ENCODE measurements around the gene RASAL1. TPM values are rescaled to one million over a fixed set of nuclear protein-coding genes. Genes with fewer than 3 reads are reported as not detected.
A peak's percentile ranks its signal among the peaks of the same experiment; 100 is the strongest.

RASAL1 gene
- total RNA-seq, 2 donors from 2014 or later, result 1.0 to 21.3 TPM

DNA sequence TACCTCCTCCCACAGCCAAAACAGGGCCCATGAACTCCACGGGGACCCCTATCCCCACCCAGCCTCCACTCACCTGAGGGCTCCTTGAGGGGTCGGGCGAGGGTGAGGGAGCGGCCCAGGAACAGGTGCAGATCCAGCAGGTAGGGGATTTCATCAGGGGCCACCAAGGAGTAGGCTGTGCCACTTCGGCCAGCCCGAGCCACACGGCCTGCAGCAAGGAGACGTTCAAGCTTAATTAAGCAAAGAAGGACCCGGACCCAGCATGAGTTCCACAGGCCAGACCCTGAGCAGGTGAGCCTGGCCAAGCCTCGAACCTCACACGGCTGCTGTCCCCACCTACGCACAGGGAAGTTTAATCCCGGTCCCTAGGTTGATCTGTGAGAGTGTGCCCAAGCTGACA lies 34.1 kb upstream of the RASAL1 start:
- H3K27ac Mint-ChIP-seq, result no peak overlapping the region
- no peak overlapping the region for H3K4me3 Mint-ChIP-seq
- no peak for ATAC-seq (replicated peaks)
- H3K36me3 Mint-ChIP-seq (ENCODE audit: low read depth), result peaks cover 95% of the 10 kb centered on the region
- H3K9me3 Mint-ChIP-seq, result no peaks in the 10 kb centered on the region
- H3K27me3 Mint-ChIP-seq, result no peaks in the 10 kb centered on the region
- no peaks in the 10 kb centered on the region for H3K4me1 Mint-ChIP-seq

DNA sequence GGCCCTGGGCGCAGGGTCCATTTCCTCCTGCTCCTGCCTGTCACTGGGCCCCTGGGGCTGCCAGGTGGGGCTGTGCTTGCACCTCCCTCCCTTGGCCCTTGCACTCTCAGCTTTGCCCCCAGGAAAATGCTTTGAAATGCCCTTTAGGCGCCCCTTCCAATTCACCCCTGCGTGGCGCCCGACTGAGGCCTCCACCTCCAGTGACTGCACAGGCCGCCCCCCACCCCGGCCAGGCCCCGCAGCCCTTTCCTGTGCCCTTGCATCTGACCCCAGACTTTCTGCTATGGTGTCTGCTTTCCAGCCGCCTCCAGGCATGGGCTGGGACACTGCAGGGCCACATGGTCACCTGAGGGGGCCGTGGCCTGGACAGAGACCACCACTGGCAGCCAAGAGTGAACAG lies 32.3 kb upstream of the RASAL1 start:
- H3K36me3 Mint-ChIP-seq (ENCODE audit: low read depth), result peaks cover 95% of the 10 kb centered on the region

DNA sequence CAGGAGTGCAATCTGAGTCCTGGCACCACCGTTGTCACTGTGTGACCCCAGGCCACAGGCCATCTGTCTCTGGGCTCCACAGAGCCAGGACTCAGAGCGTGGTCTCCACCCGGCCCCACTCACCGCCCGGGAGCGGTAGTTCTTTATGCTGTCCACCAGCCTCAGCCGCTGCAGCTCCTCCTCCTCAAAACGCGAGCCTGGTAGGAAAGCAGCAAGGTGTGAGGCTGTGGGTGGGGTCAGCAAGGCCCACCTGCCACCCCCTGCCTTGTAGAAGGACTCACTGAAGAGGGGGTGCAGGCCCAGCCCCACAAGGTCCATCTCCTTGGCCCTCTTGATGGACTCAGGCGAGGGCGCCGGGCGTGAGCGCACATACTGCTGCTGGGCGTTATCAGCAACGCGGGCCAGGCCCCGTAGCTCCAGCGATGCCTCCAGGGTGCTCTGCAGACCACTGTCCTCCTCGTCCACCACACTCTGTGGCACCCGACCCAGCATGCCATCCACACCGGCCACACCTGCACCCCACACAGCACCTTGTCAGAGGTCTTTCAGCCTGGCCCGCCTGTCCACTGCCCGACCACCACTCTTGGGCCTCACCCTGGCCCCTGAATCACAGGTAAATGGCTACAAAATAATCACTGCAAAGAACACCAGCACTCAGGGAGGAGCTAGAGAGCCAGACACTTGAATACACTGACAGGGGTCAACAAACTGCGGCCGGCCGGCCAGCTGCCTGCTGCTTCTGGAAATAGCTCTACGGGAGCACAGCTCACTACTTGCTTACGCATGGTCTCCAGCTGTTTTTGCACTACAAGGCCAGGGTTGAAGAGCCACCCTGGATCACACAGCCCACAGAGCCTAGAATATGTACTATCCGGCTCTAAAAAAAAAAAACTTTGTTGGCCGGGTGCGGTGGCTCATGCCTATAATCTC lies 30.2 kb upstream of the RASAL1 start:
- Mint-ChIP-seq H3K36me3 (ENCODE audit: low read depth) (peaks cover 95% of the 10 kb centered on the region), H3K4me3 (no peak overlapping the region), H3K9me3 (no peaks in the 10 kb centered on the region), H3K27me3 (no peaks in the 10 kb centered on the region), H3K4me1 (no peaks in the 10 kb centered on the region), H3K27ac (no peak overlapping the region)
- ATAC-seq (replicated peaks), result no peak

More for the DNA sequence above, 32.3 kb upstream of the RASAL1 start:
- no peak for ATAC-seq (replicated peaks)
- Mint-ChIP-seq H3K9me3 (no peaks in the 10 kb centered on the region), H3K27ac (no peak overlapping the region), H3K27me3 (no peaks in the 10 kb centered on the region), H3K4me1 (no peaks in the 10 kb centered on the region), H3K4me3 (no peak overlapping the region)

DNA sequence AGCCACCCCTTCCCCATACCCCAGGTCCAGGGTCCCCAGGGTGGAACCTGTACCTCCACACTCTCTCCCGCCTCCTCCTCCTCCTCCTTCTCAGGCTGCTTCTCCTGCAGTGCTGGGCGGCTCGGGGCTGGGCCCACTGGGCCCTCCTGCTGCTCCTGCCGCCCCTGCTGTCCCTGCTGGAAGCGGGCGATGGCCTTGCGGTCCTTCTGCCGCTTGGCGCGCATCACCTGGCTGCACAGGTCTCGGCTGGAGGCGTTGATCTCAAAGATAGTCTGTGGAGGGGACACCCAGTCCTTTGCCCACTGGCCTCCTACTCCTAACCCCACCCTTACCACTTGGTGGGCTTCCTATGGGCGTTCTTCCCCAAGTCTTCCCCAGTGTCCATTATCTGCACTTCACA lies 28.5 kb upstream of the RASAL1 start:
- Mint-ChIP-seq H3K4me3 (no peak overlapping the region), H3K36me3 (ENCODE audit: low read depth) (peaks cover 95% of the 10 kb centered on the region), H3K4me1 (no peaks in the 10 kb centered on the region), H3K27me3 (no peaks in the 10 kb centered on the region), H3K9me3 (no peaks in the 10 kb centered on the region), H3K27ac (no peak overlapping the region)
- ATAC-seq (replicated peaks), result no peak

DNA sequence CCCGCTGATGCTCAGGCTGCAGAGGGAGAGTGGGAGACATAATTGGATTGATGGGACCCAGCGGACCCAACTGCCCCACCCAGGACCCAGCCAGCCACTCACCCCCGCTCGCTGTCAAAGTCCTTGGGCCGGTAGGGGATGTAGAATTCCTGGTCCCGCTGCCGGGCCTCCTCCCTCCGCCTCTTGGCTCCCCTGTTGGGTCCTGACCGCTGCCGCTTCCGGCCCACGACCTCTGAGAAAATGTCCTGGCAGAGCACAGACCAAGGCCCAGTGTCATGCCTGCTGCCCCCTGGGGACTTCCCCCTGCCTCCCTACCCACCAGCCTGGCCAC lies 27.4 kb upstream of the RASAL1 start:
- Mint-ChIP-seq H3K36me3 (ENCODE audit: low read depth) (peaks cover 95% of the 10 kb centered on the region), H3K4me1 (no peaks in the 10 kb centered on the region), H3K27me3 (no peaks in the 10 kb centered on the region)

DNA sequence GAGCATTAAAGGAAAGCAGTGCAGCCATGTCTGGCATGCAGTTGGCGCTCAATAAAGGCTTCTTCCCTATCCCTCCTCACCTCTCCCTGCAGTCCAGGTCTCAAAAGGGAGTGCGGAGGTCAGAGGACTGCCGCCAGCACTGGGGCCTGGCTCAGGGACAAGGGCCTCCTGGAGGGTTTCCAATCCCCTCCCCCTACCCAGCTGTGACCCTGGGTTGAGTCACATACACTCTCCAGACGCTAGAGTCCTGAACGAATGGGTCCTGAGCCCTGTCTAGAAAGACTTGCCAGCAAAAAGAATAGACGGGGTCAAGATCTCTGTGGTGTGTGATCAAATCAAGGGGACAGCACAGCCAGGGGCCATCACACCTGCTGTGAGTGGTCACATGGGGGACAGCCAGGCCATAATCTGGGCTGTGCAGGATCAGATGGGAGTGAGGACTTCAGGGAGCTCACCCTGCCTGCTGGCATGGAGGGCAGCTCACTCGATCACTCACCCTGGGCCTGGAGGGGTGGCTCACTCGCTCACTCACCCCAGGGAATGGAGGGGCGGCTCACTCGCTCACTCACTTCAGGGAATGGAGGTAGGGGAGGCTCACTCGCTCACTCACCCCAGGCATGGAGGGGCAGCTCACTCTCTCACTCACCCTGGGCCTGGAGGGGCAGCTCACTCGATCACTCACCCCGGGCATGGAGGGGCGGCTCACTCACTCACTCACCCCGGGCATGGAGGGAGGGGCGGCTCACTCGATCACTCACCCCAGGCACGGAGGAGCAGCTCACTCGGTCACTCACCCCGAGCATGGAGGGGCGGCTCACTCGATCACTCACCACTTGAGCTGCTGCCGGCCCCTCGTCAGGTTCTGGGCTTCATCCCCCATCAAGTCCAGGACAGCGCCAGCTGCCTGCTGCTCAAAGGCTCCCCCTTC lies 26.8 kb upstream of the RASAL1 start:
- H3K4me3 Mint-ChIP-seq, result no peak overlapping the region
- peaks cover 98% of the 10 kb centered on the region for H3K36me3 Mint-ChIP-seq (ENCODE audit: low read depth)
- H3K4me1 Mint-ChIP-seq, result no peaks in the 10 kb centered on the region
- H3K27ac Mint-ChIP-seq, result no peak overlapping the region
- no peaks in the 10 kb centered on the region for H3K9me3 Mint-ChIP-seq
- H3K27me3 Mint-ChIP-seq, result no peaks in the 10 kb centered on the region
- ATAC-seq (replicated peaks), result no peak

More for the DNA sequence above, 27.4 kb upstream of the RASAL1 start:
- no peaks in the 10 kb centered on the region for H3K9me3 Mint-ChIP-seq
- ATAC-seq (replicated peaks), result no peak
- no peak overlapping the region for H3K27ac Mint-ChIP-seq
- no peak overlapping the region for H3K4me3 Mint-ChIP-seq

DNA sequence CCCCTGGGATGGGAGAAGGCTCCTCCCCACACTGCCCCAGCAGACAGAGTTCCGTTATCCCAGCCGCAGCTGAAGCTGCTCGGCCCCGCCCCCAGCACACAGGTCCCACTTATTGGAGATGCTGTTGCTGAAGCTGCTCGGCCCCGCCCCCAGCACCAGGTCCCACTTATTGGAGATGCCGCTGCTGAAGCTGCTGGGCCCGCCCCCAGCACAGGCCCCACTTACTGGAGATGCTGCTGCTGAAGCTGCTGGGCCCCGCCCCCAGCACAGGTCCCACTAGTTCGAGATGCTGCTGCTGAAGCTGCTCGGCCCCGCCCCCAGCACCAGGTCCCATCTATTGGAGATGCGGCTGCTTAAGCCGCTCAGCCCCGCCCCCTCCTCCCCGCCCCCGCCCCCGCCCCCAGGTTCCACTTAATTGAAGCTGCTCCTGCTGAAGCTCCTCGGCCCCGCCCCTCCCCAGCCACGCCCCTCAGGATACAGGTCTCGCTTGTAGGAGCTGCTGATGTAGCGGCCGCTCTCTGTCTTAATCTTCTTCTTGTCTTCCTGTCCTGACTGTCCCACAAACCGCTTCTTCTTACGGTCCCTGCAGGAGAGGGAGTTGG lies 26.0 kb upstream of the RASAL1 start:
- H3K9me3 Mint-ChIP-seq, result no peaks in the 10 kb centered on the region
- H3K4me3 Mint-ChIP-seq, result no peak overlapping the region
- H3K4me1 Mint-ChIP-seq, result no peaks in the 10 kb centered on the region
- no peaks in the 10 kb centered on the region for H3K27me3 Mint-ChIP-seq
- ATAC-seq (replicated peaks), result peak; percentile 32
- H3K36me3 Mint-ChIP-seq (ENCODE audit: low read depth), result peaks cover 95% of the 10 kb centered on the region
- no peak overlapping the region for H3K27ac Mint-ChIP-seq

DNA sequence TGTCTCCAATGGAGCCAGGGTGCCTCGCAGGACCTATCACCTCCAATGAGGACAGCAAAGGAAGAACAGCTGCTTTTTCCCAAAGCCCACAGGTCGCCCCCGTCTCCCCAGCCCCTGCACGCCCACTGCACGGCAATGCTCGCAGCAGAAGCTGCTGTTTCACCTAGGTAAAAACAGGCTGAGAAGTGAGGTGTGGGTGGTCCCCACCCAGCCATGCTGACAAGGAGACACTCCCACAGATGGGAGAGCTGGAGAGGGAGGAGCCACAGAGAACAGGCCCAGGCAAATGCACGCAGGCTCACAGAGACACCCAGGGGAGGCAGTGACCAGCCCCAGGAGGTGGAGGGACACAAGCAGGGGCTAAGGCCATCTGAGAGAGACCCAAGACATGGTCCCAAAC lies 24.4 kb upstream of the RASAL1 start:
- H3K27ac Mint-ChIP-seq, result peak overlapping the region; percentile 62
- H3K4me1 Mint-ChIP-seq, result no peaks in the 10 kb centered on the region
- no peak overlapping the region for H3K4me3 Mint-ChIP-seq
- peaks cover 82% of the 10 kb centered on the region for H3K36me3 Mint-ChIP-seq (ENCODE audit: low read depth)
- no peaks in the 10 kb centered on the region for H3K9me3 Mint-ChIP-seq
- no peak for ATAC-seq (replicated peaks)
- no peaks in the 10 kb centered on the region for H3K27me3 Mint-ChIP-seq

DNA sequence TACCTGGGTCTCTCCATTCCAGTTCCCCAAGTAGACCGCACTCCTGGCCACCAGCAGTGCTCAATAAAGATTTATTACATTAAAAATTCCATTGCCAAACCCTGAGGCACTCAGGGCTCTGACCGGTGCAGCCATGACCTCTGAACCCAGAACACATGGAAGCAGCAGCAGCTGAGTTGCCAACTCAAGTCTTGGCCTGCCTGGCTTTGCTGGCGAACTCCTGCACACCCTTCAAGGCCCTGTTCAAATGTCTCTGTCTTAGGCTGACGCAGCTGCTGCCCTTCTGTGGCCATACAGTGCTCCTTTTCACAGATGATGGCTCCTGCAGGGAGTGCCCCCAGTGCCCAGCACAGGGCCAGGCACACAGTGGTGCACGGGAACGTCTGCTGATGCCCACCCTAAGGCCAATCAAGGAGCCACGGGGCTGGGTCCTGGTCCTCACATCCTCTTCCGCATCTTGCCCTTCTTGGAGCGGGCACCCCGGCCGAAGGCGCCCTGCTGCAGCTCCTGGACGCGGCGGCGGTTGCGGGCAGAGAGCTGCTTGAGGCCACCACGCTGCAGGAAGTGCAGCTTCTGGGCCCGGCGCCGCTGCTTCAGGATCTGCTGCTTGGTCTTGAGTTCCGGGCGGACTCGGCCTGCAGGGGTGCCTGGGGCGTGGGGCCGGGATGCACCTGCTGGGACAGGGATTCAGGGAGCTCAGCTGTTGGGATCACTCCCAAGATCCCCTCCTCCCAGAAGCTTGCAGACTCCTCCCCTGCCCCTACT lies 23.1 kb upstream of the RASAL1 start:
- Mint-ChIP-seq H3K27ac (no peak overlapping the region), H3K4me1 (no peaks in the 10 kb centered on the region), H3K9me3 (no peaks in the 10 kb centered on the region), H3K36me3 (ENCODE audit: low read depth) (peaks cover 69% of the 10 kb centered on the region), H3K27me3 (no peaks in the 10 kb centered on the region), H3K4me3 (no peak overlapping the region)
- no peak for ATAC-seq (replicated peaks)

DNA sequence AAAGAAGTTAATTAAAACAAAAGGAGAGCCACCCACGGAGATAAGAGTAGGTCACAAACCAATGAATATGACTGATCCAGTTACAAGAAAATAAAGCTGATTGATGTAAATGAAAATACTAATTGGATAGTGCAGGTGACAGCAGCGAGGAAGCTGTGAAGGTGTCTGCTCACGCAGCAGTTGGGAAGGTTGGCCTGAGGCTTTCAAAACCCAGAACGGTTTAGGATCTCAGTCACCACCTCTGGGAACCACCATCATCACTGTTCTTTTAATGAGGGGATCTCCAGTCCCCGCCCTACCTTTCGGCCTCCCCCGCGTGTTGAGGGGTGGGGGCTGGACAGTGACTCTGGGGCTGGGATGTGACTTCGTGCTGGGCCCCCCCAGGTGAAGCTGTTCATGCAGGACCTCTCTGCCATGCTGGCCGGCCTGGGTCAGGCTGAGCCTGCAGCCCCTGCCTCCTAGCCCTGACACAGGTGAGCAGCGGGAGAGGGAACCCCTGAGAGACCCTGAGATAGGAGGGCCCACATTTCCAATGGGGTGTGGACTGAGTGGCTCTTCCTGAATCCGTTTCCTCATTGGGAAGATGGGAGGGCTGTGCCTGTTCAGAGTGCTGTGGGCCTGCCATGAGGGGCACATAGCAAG lies 21.8 kb upstream of the RASAL1 start:
- Mint-ChIP-seq H3K9me3 (no peaks in the 10 kb centered on the region), H3K4me1 (no peaks in the 10 kb centered on the region), H3K4me3 (no peak overlapping the region), H3K27me3 (peaks cover under 1% of the 10 kb centered on the region), H3K27ac (peak overlapping the region; percentile 3), H3K36me3 (ENCODE audit: low read depth) (peaks cover 56% of the 10 kb centered on the region)
- ATAC-seq (replicated peaks), result no peak

DNA sequence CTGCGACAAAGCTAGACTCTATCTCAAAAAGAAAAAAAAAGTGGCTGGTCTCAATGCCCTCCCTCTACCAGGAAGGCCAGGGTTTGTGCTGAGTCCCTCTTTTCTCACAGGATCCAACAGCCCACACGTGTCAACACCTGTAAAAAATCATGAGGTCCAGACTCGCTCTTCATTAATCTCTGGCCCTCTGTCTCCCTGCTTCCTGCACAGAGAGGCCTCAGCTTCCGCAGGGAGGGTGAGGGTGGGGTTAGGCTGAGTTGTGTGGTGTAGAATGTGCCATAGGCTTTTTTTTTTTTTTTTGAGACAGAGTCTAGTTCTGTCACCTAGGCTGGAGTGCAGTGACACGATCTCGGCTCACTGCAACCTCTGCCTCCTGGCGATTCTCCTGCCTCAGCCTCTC lies 20.1 kb upstream of the RASAL1 start:
- H3K9me3 Mint-ChIP-seq, result no peaks in the 10 kb centered on the region
- no peak overlapping the region for H3K27ac Mint-ChIP-seq
- H3K36me3 Mint-ChIP-seq (ENCODE audit: low read depth), result peaks cover 39% of the 10 kb centered on the region
- no peak for ATAC-seq (replicated peaks)
- H3K27me3 Mint-ChIP-seq, result peaks cover 5% of the 10 kb centered on the region
- H3K4me1 Mint-ChIP-seq, result no peaks in the 10 kb centered on the region
- no peak overlapping the region for H3K4me3 Mint-ChIP-seq

DNA sequence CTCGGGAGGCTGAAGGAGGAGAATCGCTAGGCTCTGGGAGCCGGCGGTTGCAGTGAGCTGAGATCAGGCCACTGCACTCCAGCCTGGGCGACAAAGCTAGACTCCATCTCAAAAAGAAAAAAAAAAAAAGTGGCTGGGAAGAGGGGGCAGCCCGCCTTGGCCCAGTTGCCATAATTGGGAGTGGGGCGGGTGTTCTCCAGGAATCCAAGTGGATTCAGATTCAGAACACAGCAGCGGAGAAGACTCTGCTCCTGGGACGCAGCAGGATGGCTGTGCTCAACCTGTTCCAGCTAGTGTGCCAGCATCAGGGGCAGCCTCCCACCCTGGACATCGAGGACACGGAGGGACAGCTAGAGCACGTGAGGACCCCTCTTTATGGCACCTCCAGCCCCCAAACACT lies 19.5 kb upstream of the RASAL1 start:
- Mint-ChIP-seq H3K9me3 (no peaks in the 10 kb centered on the region), H3K36me3 (ENCODE audit: low read depth) (peaks cover 33% of the 10 kb centered on the region), H3K4me1 (no peaks in the 10 kb centered on the region), H3K27ac (no peak overlapping the region), H3K4me3 (no peak overlapping the region), H3K27me3 (peaks cover 5% of the 10 kb centered on the region)
- ATAC-seq (replicated peaks), result no peak

DNA sequence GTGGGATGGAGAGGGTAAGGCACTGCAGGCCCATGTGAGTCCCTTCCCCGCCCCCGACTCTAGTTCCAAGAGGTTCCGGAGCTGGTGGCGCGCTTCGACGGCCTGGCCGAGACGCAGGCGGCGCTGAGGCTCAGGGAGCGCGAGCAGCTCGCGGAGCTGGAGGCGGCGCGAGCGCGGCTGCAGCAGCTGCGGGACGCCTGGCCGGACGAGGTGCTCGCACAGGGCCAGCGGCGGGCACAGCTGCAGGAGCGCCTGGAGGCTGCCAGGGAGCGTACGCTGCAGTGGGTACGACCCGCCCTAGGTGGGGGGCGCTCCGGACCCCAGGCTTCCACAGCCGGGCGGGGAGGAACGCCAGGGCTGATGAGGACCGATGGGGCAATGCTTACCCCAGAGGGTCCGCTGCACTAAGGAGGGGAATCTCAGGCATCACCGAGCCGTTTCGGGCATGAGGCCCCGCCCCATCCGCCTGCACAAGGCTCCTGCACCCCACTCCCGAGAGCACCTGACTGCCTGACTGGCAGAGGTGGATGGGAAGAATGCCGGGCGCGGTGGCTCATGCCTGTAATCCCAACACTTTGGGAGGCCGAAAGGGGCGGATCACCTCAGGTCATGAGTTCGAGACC lies 18.9 kb upstream of the RASAL1 start:
- peaks cover 5% of the 10 kb centered on the region for H3K27me3 Mint-ChIP-seq
- ATAC-seq (replicated peaks), result no peak
- H3K27ac Mint-ChIP-seq, result no peak overlapping the region
- peaks cover 27% of the 10 kb centered on the region for H3K36me3 Mint-ChIP-seq (ENCODE audit: low read depth)
- peak overlapping the region; percentile 58 for H3K4me3 Mint-ChIP-seq
- no peaks in the 10 kb centered on the region for H3K4me1 Mint-ChIP-seq
- H3K9me3 Mint-ChIP-seq, result no peaks in the 10 kb centered on the region

Measured in activated T-helper 17 cell treated with anti-CD3 and anti-CD28 coated beads, Interleukin-2, amount 50 U/mL, for 72 hours (primary cell).